Upper lobe of left lung (tissue), 4 donors: ENCODE measurements around the gene ABCB6.

Source experiments
- POLR2A ChIP-seq, 4 donors: fragments of 450-650 bp; IDR thresholded peaks; one replicate each; pipeline ENCODE4 v1.5.1; 2016 to 2017; ENCODE audit warnings: antibody characterized with exemption in 4 of 4, mild to moderate bottlenecking in 2 of 4
- TF ChIP-seq, protein P1 (sequence below), 6 experiments: fragments of 450-650 bp in 4 of 6; fragments of 200-600 bp in 2 of 6; sonication (generic) in 2 of 6; IDR thresholded peaks; one replicate each; pipeline ENCODE4 v1.5.1; 2016 to 2019; ENCODE audit warnings: antibody characterized with exemption in 6 of 6

DNA sequence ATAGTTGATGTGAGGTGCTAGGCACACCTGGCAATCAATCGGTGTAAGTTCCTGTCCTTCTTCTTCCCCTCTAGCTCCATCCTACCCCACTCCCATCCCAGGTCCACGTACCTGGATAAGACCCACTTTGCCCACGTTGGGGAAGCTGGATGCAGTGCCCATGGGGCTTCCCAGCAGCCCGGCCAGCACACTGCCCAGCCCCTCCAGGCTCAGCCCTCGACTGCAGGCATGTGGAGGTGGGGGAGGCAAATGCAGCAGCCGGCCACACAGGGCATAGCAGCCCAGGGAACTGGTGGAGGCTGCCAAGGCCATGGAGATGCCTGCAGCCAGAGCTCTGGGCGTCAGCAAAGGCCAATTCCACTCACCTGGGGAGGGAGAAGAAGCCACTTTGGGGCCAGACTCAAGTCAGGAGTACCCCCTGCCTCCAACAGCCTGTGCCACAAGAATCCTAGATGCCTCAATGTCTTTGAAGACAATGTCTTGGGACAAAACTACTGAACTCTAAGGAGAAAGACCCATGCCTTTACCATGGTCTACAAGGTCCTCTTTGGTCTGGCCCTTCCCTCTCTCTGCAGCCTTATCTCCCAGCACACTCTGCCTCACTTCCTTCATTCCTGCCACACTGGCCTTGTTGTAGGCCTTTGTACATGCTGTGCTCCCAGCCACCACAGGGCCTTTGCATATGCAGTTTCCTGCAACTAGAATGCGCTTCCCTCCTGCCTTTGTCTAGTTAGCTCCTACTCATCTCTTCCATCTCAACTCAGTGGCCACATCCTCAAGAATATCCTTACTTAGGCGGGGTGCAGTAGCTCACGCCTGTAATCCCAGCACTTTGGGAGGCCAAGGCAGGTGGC is 53.5 kb downstream of the ABCB6 start:
- TF ChIP-seq, protein P1, sequence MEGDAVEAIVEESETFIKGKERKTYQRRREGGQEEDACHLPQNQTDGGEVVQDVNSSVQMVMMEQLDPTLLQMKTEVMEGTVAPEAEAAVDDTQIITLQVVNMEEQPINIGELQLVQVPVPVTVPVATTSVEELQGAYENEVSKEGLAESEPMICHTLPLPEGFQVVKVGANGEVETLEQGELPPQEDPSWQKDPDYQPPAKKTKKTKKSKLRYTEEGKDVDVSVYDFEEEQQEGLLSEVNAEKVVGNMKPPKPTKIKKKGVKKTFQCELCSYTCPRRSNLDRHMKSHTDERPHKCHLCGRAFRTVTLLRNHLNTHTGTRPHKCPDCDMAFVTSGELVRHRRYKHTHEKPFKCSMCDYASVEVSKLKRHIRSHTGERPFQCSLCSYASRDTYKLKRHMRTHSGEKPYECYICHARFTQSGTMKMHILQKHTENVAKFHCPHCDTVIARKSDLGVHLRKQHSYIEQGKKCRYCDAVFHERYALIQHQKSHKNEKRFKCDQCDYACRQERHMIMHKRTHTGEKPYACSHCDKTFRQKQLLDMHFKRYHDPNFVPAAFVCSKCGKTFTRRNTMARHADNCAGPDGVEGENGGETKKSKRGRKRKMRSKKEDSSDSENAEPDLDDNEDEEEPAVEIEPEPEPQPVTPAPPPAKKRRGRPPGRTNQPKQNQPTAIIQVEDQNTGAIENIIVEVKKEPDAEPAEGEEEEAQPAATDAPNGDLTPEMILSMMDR (IDR thresholded peaks at IDR 0.05) = no peak
- TF ChIP-seq POLR2A (IDR thresholded peaks at IDR 0.05) = no peak
